Right atrium auricular region (tissue), 2 donors: ENCODE results near the gene SREK1. TPM values are rescaled to one million over a fixed set of nuclear protein-coding genes. Genes with fewer than 3 reads are reported as not detected.

Source experiments
- DNase-seq: peaks from one replicate; pipeline ENCODE4 v3.0.0-alpha.2; 2019; ENCODE audit warnings: low spot score
- H3K27ac ChIP-seq, 2 donors: fragments of 200-600 bp; sonication (generic); 1 replicate in 1 of 2; 2 replicates in 1 of 2; pipeline ENCODE4 v1.5.1; 2016 to 2019
- H3K27me3 ChIP-seq, 2 donors: fragments of 200-600 bp; sonication (generic); one replicate each; pipeline versions ENCODE4 v1.5.1 to v1.6.0; 2017 to 2019
- H3K36me3 ChIP-seq: fragments of 200-600 bp; sonication (generic); one replicate; pipeline ENCODE4 v1.5.1; 2016
- H3K4me1 ChIP-seq, 2 donors: fragments of 200-600 bp; sonication (generic); one replicate each; pipeline versions ENCODE4 v1.5.1 to v1.6.0; 2017 to 2019
- H3K4me3 ChIP-seq, 2 donors: fragments of 200-600 bp; sonication (generic); 1 replicate in 1 of 2; 2 replicates in 1 of 2; pipeline ENCODE4 v1.5.1; 2017 to 2019; ENCODE audit warnings: mild to moderate bottlenecking in 1 of 2, moderate library complexity in 1 of 2
- H3K9me3 ChIP-seq, 2 donors: fragments of 200-600 bp; sonication (generic); one replicate each; pipeline ENCODE4 v1.5.1; 2019
- CTCF ChIP-seq, 2 donors: fragments of 200-600 bp; sonication (generic); IDR thresholded peaks; one replicate each; pipeline ENCODE4 v1.5.1; 2019; ENCODE audit warnings: antibody characterized with exemption in 2 of 2
- total RNA-seq, 2 donors: library from RNA; depleted of rRNA; stranded (reverse); fragments of >200 nt; gene quantifications; one replicate each; pipeline ENCODE4 v1.1.0, GENCODE V29; 2016

SREK1 gene
- total RNA-seq, 2 donors from 2014 or later = 15.4 to 26.3 TPM

GRCh38 chr5:66169534-66169933 is 25.4 kb downstream of the SREK1 start:
- no peak for DNase-seq
- no peaks in the 10 kb centered on the region for H3K9me3 ChIP-seq
- peaks cover 0 to 5% of the 10 kb centered on the region in 2 donors for H3K4me1 ChIP-seq
- H3K27me3 ChIP-seq = no peaks in the 10 kb centered on the region
- peaks cover 48% of the 10 kb centered on the region for H3K36me3 ChIP-seq
- H3K4me3 ChIP-seq = no peak overlapping the region
- TF ChIP-seq CTCF (IDR thresholded peaks at IDR 0.05) = no peak
- H3K27ac ChIP-seq = no peak overlapping the region

GRCh38 chr5:66170195-66170919 is 26.3 kb downstream of the SREK1 start:
- H3K4me3 ChIP-seq = no peak overlapping the region

GRCh38 chr5:66171349-66172344 is 27.5 kb downstream of the SREK1 start:
- no peaks in the 10 kb centered on the region for H3K9me3 ChIP-seq
- no peaks in the 10 kb centered on the region for H3K27me3 ChIP-seq
- peaks cover 51% of the 10 kb centered on the region for H3K36me3 ChIP-seq
- DNase-seq = no peak
- TF ChIP-seq CTCF (IDR thresholded peaks at IDR 0.05) = peak; percentile 28 to 55
- H3K4me1 ChIP-seq = peaks cover 0 to 5% of the 10 kb centered on the region in 2 donors
- H3K27ac ChIP-seq = no peak overlapping the region
- no peak overlapping the region for H3K4me3 ChIP-seq

More at GRCh38 chr5:66170195-66170919, 26.3 kb downstream of the SREK1 start:
- Histone ChIP-seq H3K4me1 (peaks cover 0 to 5% of the 10 kb centered on the region in 2 donors), H3K9me3 (no peaks in the 10 kb centered on the region), H3K27me3 (no peaks in the 10 kb centered on the region), H3K27ac (no peak overlapping the region), H3K36me3 (peaks cover 50% of the 10 kb centered on the region)
- TF ChIP-seq CTCF (IDR thresholded peaks at IDR 0.05) = no peak
- DNase-seq = no peak

GRCh38 chr5:66174338-66174737 is 30.2 kb downstream of the SREK1 start:
- Histone ChIP-seq H3K4me1 (peaks cover 0 to 5% of the 10 kb centered on the region in 2 donors), H3K27me3 (no peaks in the 10 kb centered on the region), H3K4me3 (no peak overlapping the region), H3K9me3 (no peaks in the 10 kb centered on the region), H3K36me3 (peaks cover 75% of the 10 kb centered on the region), H3K27ac (no peak overlapping the region)
- TF ChIP-seq CTCF (IDR thresholded peaks at IDR 0.05) = peak; percentile 11 to 58
- no peak for DNase-seq

- Histone ChIP-seq H3K27me3 (no peaks in the 10 kb centered on the region), H3K4me3 (no peak overlapping the region), H3K9me3 (no peaks in the 10 kb centered on the region), H3K27ac (no peak overlapping the region), H3K4me1 (no peaks in the 10 kb centered on the region), H3K36me3 (peaks cover 56% of the 10 kb centered on the region)
- no peak for DNase-seq
- no peak for TF ChIP-seq CTCF (IDR thresholded peaks at IDR 0.05)
Observed at GRCh38 chr5:66178799-66179198, 34.7 kb downstream of the SREK1 start.
